ENCODE measurements around the gene SH2D3C.
"Not testable (repeated sequence)": the region's sequence is repeated elsewhere in the genome, so short reads cannot be mapped to it uniquely, and the experiment has no call there.

The SH2D3C gene

DNA sequence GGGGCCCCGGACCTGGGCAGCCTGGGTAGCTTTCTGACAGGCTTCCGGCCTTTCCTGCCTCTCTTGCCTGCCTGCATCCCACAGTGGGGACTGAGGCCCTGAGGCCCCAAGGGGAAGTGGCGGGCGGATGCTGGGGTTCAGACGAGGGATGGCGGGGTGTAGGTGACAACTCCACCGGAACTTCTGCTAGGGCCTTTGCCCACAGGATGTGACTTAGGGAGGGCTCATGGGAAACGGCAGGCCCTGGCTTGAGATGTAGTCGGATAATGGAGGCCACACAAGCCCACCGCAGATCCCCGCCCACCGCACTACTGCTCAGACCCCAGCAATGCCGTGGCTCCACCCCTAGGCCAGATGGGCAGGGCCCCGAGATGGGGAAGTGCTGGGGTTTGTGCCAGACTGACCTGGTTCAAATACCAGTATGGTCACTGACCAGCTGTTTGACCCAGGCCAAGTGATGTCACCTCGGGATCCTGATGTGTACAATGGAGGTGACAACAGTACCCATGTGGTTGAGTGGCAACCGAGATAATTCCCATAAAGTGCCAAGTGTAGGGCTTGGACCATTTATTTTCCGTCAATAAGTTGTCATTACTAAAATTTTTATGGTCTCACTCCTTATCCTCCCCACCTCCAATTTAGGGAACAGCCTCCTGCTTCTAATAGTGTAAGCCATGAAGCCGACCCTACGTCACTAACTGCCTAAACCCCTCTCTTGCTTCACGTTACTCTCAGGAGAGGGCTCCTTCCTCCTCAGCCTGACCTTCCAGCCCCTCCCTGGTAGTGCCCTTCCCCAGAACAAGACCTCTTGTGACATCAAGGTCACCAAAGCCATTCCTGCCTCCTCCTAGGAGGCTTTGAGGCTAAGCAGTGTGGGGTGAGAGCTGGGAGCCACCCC, 4.9 kb upstream of the SH2D3C start:
- DNase-seq = peak in 3 of 4 experiments; percentile 38 to 47 (median 44)

DNA sequence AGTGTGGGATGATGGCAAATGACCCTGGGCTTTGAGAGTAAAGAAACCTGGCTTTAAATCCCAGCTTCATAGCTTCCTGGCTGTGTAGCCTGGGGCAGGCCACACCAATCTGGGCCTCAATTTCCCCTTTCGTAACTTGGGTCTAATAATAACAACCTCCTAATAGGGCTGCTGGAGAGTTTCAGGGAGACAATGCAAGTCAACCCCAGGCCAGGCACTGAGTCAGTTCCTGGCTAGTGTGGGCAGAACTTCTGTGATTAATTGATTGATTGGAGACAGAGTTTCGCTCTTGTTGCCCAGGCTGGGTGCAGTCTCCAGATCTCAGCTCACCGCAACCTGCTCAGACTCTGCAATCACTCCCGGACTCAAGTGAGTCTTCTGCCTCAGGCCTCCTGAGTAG, 3.3 kb upstream of the SH2D3C start:
- DNase-seq = no peak

DNA sequence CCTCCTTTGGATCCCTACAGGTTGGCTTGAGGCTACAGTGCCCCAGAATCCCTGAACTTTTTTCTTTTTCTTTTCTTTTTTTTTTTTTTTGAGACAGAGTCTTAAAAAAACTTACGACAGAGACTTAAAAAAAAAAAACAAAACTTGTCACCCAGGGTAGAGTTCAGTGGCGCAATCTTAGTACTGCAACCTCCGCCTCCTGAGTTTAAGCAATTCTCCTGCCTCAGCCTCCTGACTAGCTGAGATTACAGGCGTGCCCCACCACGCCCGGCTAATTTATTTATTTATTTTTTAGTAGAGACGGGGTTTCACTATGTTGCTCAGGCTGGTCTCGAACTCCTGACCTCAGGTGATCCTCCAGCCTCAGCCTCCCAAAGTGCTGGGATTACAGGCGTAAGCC, 2.4 kb upstream of the SH2D3C start:
- not testable (repeated sequence) for DNase-seq

DNA sequence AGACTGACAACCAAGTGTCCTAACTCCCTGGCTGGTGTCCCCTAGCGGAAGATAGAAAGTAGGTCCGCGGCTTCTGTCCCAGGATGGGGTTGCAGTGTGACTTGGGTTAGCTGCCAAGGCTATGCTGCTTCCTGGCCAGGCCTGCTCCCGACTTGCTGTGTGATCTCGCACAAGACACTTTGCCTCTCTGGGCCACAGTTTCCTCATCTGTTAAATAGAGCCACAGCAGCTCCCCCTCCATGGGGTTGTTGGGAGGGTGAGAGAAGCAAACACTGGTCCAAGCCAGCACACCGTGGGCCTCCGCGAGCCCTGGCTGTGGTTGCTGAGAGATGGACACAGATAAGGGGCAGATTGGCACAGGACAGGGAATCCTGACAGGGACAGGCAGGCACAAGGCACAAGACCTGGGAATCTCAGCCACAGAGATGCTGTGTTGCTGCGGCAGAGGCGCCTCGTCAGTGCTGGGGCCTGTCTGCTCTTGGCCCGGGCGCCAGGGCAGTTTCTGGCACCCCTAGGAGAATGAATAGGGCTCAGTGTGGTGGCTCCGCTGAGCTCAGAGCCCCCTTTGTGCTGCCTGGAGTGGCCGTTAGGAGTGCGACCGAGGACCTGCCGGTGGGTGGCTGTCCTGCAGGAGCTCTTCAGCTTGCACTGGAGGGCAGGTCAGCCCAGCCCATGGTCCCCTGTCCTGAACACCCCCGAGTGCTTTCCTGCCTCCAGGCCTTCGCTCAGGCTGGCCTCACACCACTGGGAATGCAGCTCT, 1.8 kb upstream of the SH2D3C start:
- DNase-seq = no peak

DNA sequence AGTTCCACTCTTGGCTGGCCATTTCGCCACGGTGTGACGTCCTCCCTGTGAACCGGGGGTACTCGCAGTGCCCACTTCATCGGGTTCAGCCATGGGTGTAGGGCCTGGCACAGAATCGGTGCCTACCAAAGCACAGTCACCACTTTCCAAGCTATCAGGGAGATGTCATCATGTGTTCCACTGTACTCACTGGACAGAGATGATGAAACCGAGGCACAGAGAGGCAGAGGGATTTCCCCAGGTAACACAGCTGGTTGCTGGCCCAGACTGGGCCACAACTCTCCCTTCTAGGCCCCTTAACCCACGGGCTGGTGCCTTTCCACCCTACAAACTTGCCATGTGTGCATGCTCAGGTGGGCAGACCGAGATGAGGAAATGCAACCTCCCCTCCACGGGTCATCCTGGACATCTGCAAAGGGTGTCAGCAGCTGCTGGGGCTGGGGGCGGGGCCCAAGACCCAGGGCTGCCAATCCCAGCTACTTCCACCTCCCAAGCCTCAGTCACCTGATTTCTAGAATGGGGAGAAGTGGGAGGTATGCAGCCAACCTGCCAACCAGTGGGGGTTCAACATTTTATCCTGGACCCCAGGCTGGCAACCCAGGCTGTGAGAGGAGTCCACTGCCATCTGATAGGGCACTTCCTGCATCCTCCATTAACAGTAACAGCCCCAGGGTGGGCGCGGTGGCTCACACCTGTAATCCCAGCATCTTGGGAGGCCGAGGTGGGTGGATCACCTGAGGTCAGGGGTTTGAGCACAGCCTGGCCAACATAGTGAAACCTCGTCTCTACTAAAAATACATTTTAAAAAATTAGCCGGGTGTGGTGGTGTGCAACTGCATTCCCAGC, 893 bp upstream of the SH2D3C start:
- peak in 1 of 4 experiments; percentile 26 for DNase-seq

DNA sequence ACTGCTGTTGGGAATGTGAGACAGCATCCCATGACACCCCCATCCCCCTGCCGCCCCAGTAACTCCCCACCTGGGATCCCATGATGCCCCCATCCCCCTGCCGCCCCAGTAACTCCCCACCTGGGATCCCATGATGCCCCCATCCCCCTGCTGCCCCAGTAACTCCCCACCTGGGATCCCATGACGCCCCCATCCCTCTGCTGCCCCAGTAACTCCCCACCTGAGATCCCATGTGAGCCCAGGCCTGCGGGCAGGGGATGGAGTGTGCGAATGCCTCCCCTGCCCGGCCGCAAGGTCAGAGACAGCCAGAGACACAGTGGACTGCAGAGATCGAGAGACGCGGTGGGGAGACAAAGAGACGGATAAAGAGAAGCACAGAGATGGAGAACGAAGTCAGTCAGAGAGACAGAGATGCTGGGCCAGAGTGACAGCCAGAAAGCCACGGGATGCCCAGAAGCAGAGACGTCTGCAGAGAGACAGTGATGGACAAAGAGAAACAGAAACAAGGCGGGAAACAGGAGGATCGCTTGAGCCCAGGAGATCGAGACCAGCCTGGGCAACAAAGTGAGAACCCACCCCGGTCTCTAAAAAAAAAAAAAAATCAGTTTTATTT, 992 bp downstream of the SH2D3C start:
- no peak for DNase-seq

DNA sequence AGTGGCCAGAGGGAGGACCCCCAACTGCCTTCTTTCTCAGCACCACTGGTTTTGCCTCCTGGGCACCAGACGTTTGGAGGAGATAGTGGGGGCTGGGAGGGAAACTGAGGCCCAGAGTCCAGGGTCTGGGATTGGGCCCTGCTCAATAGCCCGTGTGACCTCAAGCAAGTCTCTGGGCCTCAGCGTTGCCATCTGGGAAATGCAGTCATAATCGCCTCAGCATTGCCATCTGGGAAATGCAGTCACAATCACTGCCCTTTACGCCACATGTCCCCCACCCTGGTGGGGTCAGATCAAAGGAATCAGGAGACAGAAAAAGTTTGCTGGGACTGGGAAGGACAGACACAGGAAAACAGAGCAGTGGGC, 1.6 kb downstream of the SH2D3C start:
- DNase-seq = no peak

DNA sequence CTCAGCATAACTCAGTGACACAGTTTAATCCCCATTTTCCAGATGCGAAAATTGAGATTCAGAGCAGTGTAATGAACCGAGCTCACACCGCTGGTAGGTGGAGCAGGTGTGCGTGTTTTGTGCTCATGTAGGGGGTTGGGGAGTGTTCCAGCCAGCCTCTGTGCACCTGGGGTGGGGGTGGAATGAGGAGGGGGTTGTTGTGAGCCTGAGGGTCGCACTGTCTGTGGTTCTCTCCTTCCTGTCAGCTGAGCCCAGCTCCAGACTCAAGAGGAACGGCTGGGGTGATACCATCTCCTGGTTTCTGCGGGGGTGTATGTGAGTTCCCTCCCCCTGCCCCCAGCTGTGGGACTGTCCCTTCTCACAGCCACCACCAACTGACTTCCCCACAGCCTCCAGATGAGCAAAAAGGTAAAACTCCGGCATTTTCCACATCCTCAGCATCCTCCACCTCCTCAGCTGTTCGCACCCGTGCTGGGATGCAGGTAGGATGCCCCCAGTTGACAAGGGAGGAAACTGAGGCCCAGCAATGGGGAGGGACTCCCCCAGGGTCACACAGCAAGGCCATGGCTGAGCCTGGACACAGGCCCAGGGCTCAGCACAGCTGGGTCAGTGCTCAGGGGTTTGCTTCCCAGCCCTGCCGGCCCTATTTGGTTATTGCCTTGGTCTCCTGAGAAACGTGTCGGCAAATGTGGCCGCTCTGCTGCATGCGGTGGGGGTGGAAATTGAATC, 2.1 kb downstream of the SH2D3C start:
- peak; percentile 17 to 63 (median 44) for DNase-seq

DNA sequence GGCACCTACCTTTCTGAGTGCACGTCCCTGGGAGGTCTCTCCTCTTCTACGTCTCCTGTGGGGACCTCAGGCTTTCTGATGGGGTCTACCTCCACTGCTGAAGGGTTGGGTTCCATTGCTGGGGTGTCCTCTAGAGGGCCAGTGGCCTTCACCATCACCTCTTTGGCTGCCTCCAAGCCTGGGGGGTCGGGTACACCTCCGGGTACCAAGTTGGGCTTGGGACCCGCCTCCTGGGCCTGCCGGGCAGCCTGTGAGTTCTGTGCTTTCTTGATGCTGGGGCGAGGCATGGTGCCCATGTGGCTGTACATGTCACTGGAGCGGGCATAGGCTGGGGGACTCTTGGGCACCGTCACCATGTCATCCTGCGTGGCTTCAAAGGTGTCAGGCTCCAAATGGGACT, 4.5 kb downstream of the SH2D3C start:
- no peak for DNase-seq

DNA sequence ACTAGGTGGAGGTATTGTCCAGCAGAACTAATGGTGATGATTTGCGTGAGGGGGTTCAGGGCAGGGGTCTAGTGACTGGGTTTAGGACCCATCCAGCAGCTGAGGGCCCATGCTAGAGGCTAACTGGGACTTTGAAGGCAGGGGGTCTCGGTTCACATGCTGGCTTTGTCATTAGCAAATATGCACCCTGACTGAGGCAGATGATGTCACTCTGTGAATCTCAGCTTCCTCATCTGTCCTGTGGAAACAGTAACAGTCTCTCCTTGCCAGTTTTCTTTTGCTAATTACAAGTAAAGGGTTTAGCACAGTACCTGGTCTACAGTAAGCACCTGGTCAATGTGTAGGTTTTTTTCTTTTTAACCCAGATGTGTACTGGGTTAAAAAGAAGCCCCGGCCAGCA, 5.2 kb downstream of the SH2D3C start:
- no peak for DNase-seq

DNA sequence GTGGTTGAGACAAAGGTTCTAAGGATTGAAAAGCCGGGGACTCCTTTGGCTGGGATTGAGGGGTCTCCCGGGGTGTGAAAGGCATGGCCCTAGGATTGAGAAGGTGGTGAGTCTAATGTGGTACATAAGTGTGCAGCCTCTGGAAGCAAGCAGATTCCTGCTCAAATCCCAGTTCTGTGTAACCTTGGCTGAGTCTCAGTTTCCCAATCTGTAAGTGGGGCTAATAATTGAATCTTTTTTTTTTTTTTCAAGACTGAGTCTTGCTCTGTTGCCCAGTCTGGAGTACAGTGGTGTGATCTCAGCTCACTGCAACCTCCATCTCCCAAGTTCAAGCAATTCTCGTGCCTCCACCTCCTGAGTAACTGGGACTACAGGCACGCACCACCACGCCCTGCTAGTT, 5.9 kb downstream of the SH2D3C start:
- DNase-seq = no peak

DNA sequence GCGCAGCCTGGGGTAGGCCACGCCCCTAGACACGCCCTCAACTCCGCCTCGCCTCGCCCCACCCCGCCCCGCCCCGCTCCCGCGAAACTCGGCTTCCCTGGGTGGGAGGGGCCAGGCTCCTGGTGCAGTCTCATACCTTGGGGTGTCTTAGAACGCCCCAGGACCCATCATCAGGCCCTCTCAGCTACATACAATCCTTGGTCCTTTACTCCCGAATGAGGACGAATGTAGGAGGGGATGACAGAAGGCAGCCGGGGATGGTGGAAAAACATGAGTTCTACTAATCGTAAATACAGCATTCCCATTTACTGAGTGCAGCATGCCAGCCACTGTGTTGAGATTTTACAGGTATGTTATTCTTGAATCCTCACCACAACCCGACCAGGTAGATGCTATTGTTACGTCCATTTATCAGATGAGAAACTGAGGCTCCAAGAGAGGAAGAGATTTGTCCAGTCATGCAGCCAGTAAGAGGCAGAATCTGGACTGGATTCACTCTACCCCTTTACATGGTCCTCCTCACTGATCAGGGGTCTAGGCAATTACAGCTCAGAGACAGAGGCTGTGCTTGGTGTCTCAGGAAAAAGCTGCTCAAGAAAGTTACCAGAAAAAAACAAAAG, 6.8 kb downstream of the SH2D3C start:
- DNase-seq = no peak

DNA sequence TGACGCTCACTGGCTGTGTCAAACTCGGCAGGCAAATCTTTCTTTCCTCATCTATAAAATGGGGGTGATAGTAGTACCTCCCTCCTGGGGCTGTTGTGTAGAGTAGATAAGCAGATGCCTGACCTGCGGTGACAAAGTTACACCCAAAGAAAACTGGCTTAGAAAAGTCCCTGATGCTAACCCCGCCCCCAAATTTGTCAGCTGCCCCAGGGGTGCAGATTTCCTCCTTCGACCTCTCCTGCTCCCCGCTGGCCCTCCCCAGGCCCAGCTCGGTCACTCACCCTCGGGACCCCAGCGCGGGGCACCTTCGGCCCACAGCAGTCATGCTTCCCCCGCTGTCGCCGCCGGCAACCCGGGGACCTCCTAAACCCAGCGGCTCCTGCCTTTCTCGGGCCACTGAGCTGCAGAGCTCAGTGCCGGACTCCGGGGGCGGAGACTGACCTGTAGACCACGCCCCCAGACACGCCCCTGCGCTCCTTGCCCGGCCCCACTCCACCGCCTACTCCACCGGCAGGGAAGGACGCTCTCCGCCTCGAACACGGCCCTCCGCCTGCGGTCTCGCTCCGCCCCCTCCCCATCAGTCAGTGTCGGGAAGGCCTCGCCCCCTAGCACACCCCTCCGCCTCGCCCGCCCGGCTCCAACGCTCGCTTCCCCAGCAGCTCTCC, 7.4 kb downstream of the SH2D3C start:
- peak; percentile 91 to 97 (median 94) for DNase-seq

DNA sequence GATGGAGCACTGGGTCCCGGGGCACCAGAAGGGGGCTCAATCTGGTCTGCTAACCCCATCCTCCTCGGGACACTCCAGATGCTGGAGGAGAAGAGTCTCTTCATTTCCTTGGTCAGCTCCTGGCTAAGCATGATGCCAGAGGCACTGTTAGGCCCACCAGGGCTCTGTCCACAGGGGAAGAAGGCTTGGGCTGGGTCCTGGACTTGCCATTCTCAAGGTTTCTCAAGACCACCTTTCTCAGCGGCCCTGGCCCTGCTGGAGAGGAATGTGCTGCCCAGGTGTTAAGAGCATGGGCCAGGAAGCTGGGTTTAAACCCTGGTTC, 7.9 kb downstream of the SH2D3C start:
- DNase-seq = no peak

DNA sequence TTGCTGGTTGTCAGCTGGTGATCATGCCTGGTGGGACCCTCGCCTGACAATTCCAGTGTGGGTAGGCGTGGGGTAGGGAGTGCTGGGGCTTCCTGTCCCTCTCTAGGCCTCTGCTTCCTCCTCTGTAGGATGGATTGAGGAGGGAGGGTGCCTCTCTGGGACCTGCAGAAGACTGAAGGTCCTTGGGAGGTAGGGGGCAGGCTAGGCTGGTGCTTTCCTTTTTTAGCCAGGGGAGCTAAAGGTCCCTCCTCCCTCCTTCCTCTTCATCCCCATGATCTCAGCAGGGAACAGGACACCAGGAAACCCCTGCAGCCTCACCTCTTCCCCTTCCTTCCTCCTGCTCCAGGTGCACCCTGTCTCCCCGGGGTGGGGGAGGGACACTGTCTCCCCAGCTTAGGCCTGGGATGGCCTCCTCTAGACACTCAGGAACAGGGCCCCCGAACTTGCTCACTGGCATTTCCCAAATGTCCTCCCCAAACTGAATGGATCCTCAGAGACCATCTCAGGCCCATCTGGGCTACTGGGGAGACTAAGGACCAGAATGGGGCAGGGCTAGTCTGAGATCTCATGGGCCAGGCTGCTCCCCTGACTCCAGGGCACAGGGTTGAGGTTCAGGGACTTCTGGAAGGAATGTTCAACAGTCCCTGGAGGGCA, 8.4 kb downstream of the SH2D3C start:
- no peak for DNase-seq

DNA sequence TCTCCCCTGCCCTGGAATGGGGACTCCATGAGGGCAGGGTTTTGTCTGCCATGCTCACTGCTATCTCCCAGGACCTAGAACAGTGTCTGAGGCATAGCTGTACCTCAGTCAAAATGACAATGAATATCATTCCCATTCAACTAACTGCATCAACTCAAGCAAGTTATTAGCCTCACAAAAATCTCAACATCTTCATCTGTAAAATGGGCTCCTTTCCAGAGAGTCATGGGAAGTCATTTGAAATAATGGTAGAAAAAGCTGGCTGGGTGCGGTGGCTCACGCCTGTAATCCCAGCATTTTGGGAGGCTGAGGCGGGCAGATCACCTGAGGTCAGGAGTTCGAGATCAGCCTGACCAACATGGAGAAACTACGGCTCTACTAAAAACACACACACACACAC, 9.4 kb downstream of the SH2D3C start:
- DNase-seq = no peak

DNA sequence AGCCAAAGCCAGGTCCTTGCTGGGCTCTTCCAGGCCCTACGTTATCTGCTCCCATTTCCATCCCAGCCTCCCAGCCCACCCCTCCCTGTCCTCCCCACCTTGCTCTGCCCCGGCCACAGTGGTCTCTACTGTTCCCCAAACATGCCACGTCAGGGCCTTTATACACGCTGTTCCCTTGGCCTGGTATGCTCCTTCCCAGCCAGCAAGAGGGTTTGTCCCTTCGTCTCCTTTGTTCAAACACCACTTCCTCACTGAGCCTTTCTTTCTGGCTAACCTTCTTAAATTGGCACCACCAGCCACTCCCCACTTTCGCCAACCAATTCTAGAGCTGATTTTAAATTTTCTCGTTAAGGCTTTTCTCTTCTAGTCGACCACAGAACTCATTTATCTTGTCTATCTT, 9.8 kb downstream of the SH2D3C start:
- no peak for DNase-seq

DNA sequence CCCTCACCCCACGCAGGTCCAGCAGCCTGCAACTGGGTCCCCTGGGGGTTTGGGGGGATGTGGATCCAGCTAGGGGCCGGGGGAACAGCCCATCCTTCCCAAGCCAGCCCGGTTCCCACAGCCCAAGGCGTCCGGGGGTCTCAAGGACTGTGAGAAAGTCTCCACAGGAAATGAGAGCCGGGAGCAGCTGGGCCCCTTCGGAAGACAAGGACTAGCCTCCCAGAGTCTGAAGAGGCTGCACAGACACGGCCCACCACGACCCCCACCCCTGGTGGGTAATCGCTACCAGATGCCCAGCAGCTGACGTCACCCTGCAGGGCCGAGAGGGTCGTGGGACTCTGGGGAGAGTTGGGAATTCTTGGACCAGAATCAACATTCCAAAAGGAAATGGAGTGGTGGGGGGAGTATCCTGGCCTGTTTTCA, 10.5 kb downstream of the SH2D3C start:
- no peak for DNase-seq

DNA sequence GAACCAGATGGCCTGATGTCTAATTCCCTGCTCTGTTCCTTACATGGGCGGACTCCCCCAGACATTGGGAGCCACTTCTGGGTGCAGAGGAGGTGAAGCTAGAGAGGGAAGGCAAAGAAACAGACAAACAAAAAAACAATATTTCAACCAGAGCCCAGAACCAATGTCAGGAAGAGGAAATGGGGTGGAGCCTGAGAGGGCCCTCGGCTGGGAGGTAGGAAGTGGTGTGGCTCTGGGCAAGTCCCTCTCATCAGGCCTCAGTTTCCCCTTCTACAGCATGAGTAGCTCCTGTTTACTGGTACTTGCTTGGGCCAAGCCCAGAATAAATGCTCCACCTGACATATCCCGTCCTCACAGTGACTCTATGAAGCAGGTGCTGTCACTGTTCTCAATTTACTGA, 11.1 kb downstream of the SH2D3C start:
- no peak for DNase-seq

DNA sequence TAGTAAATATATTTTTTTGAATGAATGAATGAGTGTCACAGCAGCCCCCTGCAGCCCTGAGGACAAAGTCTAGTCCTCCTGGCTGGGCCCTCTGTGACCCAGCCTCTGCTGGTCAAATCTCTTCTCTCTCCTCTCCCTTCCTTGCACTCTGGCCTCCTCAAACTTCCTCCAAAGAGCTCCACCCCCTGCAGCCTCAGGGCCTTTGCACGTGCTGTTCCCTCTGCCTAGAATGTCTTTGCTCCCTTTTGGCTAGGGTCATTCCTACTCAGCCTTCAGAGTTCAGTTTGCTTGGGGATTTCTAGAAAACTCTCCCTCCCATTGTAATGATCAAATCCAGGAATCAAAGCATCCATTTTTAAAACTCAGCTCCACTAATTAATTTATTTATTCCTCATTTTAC, 13.0 kb downstream of the SH2D3C start:
- no peak for DNase-seq

DNA sequence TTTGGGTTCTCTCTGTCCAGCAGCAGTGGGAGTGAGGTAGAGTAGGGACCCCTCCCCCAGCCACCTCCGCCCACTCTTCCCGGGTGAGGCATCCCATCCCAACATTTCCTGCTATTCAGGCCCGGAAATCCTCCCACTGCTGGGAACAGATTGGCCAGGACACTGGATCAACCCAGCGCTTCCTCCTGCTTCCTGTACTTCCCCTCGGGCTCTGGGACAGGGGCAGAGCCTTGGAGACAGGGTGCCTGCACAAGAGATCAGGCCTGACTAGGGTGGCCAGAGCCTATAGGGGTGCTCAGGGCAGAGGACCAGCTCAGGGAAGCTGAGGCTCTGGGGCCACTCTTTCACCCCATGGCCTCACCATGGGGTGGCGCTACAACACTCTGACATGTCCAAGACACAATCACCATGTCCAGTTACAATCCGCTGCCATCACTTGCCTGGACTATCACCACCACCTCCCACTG, 14.5 kb downstream of the SH2D3C start:
- no peak for DNase-seq

Measured in activated CD4-positive, CD25-positive, alpha-beta regulatory T cell (primary cell).